C4-2B (cell line): Measurements from ENCODE around the gene CDH19.

Experiments used
- CTCF ChIP-seq: fragments of 450-650 bp; conservative IDR thresholded peaks from 2 replicates; pipeline ENCODE4 v1.5.1; 2017; ENCODE audit warnings: mild to moderate bottlenecking
- ZFX ChIP-seq: fragments of 450-650 bp; IDR thresholded peaks from 2 replicates; pipeline ENCODE4 v1.6.1; 2017

- TF ChIP-seq CTCF = no peak
- no peak for TF ChIP-seq ZFX
These were observed 36.5 kb upstream of the CDH19 start for GRCh38 chr18:66640431-66640830.
